Natural killer cell (primary cell): ENCODE data around the gene LETMD1. TPM values are rescaled to one million over a fixed set of nuclear protein-coding genes. Genes with fewer than 3 reads are reported as not detected.
A peak's percentile ranks its signal among the peaks of the same experiment; 100 is the strongest.

ENCODE experiments used
- ATAC-seq, 3 donors: fragments of 150-1000 bp in 2 of 3; fragments of 200-7000 bp in 1 of 3; cut with Tn5 transposase; 1 replicate in 1 of 3; 2 replicates in 2 of 3; pipeline ENCODE4 v1.10.0; 2021; ENCODE audit warnings: mild to moderate bottlenecking in 2 of 3, moderate library complexity in 2 of 3
- DNase-seq, 2 donors: peaks; one replicate each; pipeline versions ENCODE4 v3.0.0 to v3.0.0-alpha.2; 2013 to 2021; ENCODE audit warnings: mixed read lengths in 1 of 2
- H3K27ac ChIP-seq: one replicate; pipeline ENCODE4 v1.5.1; 2013; ENCODE audit warnings: mild to moderate bottlenecking, low read length
- H3K27me3 ChIP-seq: one replicate; pipeline ENCODE4 v1.6.1; 2013; ENCODE audit warnings: low read length; ENCODE audit not compliant: control insufficient read depth, insufficient read depth
- H3K36me3 ChIP-seq: one replicate; pipeline ENCODE4 v1.6.1; 2013; ENCODE audit warnings: low read length; ENCODE audit not compliant: control insufficient read depth, insufficient read depth
- H3K4me1 ChIP-seq: one replicate; pipeline ENCODE4 v1.6.1; 2013; ENCODE audit warnings: low read length; ENCODE audit not compliant: control insufficient read depth, insufficient read depth
- H3K4me3 ChIP-seq: one replicate; pipeline ENCODE4 v1.5.1; 2013; ENCODE audit warnings: low read length
- H3K9me3 ChIP-seq: one replicate; pipeline ENCODE4 v1.6.1; 2013; ENCODE audit warnings: low read length; ENCODE audit not compliant: control insufficient read depth, insufficient read depth
- H3K27ac Mint-ChIP-seq, 2 donors: one replicate each; pipeline ENCODE4 v1.8.0; 2022; ENCODE audit warnings: mild to moderate bottlenecking in 2 of 2, mixed read lengths in 2 of 2, moderate library complexity in 1 of 2
- H3K27me3 Mint-ChIP-seq, 2 donors: one replicate each; pipeline ENCODE4 v1.8.0; 2022; ENCODE audit warnings: low read depth in 2 of 2, mixed read lengths in 2 of 2
- H3K36me3 Mint-ChIP-seq: one replicate; pipeline ENCODE4 v1.8.0; 2022; ENCODE audit warnings: mixed read lengths
- H3K4me1 Mint-ChIP-seq, 2 donors: one replicate each; pipeline ENCODE4 v1.8.0; 2022; ENCODE audit warnings: mixed read lengths in 2 of 2
- H3K4me3 Mint-ChIP-seq: one replicate; pipeline ENCODE4 v1.8.0; 2022; ENCODE audit warnings: mild to moderate bottlenecking, moderate library complexity, mixed read lengths
- H3K9me3 Mint-ChIP-seq, 2 donors: one replicate each; pipeline ENCODE4 v1.8.0; 2022; ENCODE audit warnings: mixed read lengths in 2 of 2
- WGBS: methylation state at CpG from one replicate; pipeline ENCODE4 v1.1.7; 2013; ENCODE audit warnings: missing lambda C conversion rate; ENCODE audit not compliant: insufficient coverage; 5-methylcytosine and 5-hydroxymethylcytosine counted together
- intact Hi-C: fragments of 100-400 bp; cut with micrococcal nuclease; formaldehyde crosslinking; loops from one replicate; pipeline ENCODE4 v1.14.2; 2022
- total RNA-seq, 4 donors: library from RNA; stranded (reverse); fragments of 120-200 nt in 1 of 4; gene quantifications; one replicate each; pipeline versions ENCODE4 v1.2.3 to v1.2.4, GENCODE V29; 2013 to 2022
- TF ChIP-seq, protein P1 (sequence below): fragments of 200-600 bp; IDR thresholded peaks from one replicate; pipeline ENCODE4 v1.8.0; 2022; ENCODE audit warnings: antibody characterized with exemption

LETMD1 gene
- total RNA-seq, 3 donors from 2014 or later (not counting 1 experiment from before 2014, with no cell fraction given), result 57.1 to 71.8 (median 58.2) TPM

DNA sequence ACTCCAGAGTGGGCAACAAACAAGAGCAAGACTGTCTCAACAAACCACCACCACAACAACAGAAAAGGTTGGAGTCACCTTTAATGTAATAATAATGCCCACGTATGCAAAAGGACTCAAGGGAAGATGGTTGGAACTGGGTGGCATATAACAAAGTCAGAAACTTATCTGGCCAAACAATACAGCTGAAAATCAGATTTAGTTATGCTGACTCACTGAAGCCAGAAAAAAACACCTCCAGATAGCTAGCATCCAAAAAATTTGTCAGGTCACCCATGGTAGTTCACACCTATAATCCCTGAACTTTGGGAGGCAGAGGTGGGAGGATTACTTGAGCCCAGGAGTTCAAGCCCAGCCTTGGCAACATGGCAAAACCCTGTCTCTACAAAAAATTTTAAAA lies 46.3 kb upstream of the LETMD1 start:
- peaks cover 33% of the 10 kb centered on the region for H3K36me3 ChIP-seq
- Mint-ChIP-seq H3K4me1 (no peaks in the 10 kb centered on the region), H3K4me3 (no peak overlapping the region), H3K27ac (no peak overlapping the region), H3K27me3 (no peaks in the 10 kb centered on the region), H3K9me3 (no peaks in the 10 kb centered on the region), H3K36me3 (peaks cover 26% of the 10 kb centered on the region)
- no peak overlapping the region for H3K4me3 ChIP-seq
- TF ChIP-seq, protein P1, sequence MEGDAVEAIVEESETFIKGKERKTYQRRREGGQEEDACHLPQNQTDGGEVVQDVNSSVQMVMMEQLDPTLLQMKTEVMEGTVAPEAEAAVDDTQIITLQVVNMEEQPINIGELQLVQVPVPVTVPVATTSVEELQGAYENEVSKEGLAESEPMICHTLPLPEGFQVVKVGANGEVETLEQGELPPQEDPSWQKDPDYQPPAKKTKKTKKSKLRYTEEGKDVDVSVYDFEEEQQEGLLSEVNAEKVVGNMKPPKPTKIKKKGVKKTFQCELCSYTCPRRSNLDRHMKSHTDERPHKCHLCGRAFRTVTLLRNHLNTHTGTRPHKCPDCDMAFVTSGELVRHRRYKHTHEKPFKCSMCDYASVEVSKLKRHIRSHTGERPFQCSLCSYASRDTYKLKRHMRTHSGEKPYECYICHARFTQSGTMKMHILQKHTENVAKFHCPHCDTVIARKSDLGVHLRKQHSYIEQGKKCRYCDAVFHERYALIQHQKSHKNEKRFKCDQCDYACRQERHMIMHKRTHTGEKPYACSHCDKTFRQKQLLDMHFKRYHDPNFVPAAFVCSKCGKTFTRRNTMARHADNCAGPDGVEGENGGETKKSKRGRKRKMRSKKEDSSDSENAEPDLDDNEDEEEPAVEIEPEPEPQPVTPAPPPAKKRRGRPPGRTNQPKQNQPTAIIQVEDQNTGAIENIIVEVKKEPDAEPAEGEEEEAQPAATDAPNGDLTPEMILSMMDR, result no peak
- DNase-seq (no peak), ATAC-seq (no peak)
- no peak overlapping the region for H3K27ac ChIP-seq
- H3K9me3 ChIP-seq, result no peaks in the 10 kb centered on the region
- no peaks in the 10 kb centered on the region for H3K27me3 ChIP-seq
- WGBS, result 100% methylated on average over 1 of the region's 1 CpG
- intact Hi-C loops, result no loop called here
- H3K4me1 ChIP-seq, result no peaks in the 10 kb centered on the region

DNA sequence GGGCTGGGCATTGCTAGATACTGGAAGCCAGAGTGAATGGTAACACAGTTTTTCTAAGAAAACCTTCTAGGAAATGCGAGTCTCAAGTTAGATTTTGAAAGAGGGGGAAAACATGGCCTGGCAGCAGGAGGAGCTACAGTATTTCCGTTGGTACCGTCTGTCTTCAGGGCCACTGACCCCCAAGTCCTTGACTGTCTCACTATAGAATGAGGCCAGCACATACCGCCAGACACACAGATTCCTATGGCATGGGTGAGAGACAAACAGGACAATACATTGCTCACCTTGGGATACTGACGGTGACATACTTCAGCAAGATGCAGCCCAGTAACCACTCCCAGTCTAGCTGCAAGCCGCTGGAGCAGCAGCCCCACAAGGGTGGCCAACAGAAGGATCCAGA lies 43.6 kb upstream of the LETMD1 start:
- no peak overlapping the region for H3K27ac ChIP-seq
- 81% methylated on average over 6 of the region's 6 CpGs for WGBS
- H3K4me3 Mint-ChIP-seq, result no peak overlapping the region
- H3K4me1 ChIP-seq, result no peaks in the 10 kb centered on the region
- ATAC-seq, result no peak
- H3K27me3 Mint-ChIP-seq, result no peaks in the 10 kb centered on the region
- H3K9me3 Mint-ChIP-seq, result no peaks in the 10 kb centered on the region
- intact Hi-C loops, result no loop called here
- H3K36me3 ChIP-seq, result peaks cover 22% of the 10 kb centered on the region
- peaks cover 6 to 8% of the 10 kb centered on the region in 2 donors for H3K4me1 Mint-ChIP-seq
- H3K9me3 ChIP-seq, result no peaks in the 10 kb centered on the region
- TF ChIP-seq, protein P1, result no peak
- H3K27ac Mint-ChIP-seq, result no peak overlapping the region
- no peak for DNase-seq
- H3K4me3 ChIP-seq, result no peak overlapping the region
- H3K27me3 ChIP-seq, result no peaks in the 10 kb centered on the region
- H3K36me3 Mint-ChIP-seq, result peaks cover 18% of the 10 kb centered on the region

DNA sequence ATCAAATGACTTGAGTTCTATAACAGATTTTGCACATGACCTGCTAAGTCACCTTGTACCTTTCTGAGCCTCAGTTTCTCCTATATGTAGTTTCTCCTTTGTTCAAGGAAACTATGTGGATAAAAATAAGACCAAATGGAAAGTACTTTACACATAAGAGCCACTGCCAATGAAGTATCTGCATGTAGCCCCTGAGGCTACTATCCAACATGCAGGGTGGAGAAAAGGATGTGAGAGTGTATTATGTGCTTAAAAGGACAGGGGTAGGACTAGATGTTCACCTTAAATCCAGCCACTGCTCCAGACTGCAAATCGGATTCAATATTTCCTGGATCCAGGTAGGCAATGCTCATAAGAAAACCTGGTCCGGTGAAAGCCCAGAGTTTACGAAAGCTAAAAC lies 43.1 kb upstream of the LETMD1 start:
- 100% methylated on average over 3 of the region's 3 CpGs for WGBS
- intact Hi-C loops, result no loop called here
- Mint-ChIP-seq H3K36me3 (peaks cover 16% of the 10 kb centered on the region), H3K27ac (peak overlapping the region; percentile 48 to 54), H3K4me3 (no peak overlapping the region), H3K9me3 (no peaks in the 10 kb centered on the region), H3K4me1 (peaks cover 6 to 8% of the 10 kb centered on the region in 2 donors), H3K27me3 (no peaks in the 10 kb centered on the region)
- Histone ChIP-seq H3K27me3 (no peaks in the 10 kb centered on the region), H3K27ac (no peak overlapping the region), H3K9me3 (no peaks in the 10 kb centered on the region), H3K36me3 (peaks cover 20% of the 10 kb centered on the region), H3K4me3 (no peak overlapping the region), H3K4me1 (no peaks in the 10 kb centered on the region)
- TF ChIP-seq, protein P1, result no peak
- DNase-seq (no peak), ATAC-seq (no peak)

DNA sequence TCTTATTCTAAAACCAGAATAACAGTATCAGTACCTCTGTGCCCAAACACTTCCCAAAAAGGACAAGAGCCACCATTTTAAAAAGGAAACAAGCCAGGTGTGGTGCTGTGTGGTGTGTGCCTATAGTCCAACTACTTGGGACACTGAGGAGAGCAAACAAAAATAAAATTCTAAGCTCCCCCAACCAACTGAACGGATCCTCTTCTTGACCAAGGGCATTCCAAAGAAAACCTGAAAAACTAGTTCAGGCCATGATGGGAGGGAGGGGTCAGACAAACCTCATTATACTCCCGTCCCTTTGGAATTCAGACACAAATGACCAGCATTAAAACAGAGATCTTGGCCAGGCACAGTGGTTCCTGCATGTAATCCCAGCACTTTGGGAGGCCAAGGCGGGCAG lies 42.5 kb upstream of the LETMD1 start:
- Histone ChIP-seq H3K9me3 (no peaks in the 10 kb centered on the region), H3K36me3 (peaks cover 16% of the 10 kb centered on the region), H3K27me3 (no peaks in the 10 kb centered on the region), H3K4me1 (no peaks in the 10 kb centered on the region), H3K27ac (no peak overlapping the region), H3K4me3 (no peak overlapping the region)
- ATAC-seq (no peak), DNase-seq (no peak)
- 98% methylated on average over 2 of the region's 3 CpGs for WGBS
- TF ChIP-seq, protein P1, result no peak
- H3K27ac Mint-ChIP-seq, result peak overlapping the region in 1 of 2 donors; percentile 54
- H3K4me1 Mint-ChIP-seq, result peaks cover 6 to 8% of the 10 kb centered on the region in 2 donors
- peaks cover 10% of the 10 kb centered on the region for H3K36me3 Mint-ChIP-seq
- H3K27me3 Mint-ChIP-seq, result no peaks in the 10 kb centered on the region
- no peaks in the 10 kb centered on the region for H3K9me3 Mint-ChIP-seq
- intact Hi-C loops, result no loop called here
- H3K4me3 Mint-ChIP-seq, result no peak overlapping the region
